Astrocyte of the hippocampus (primary cell): ENCODE results near the gene S100A9.

Source experiments
- DNase-seq: peaks from one replicate; pipeline ENCODE4 v3.0.0; 2011; ENCODE audit warnings: low read depth, low spot score

Gene S100A9

DNA sequence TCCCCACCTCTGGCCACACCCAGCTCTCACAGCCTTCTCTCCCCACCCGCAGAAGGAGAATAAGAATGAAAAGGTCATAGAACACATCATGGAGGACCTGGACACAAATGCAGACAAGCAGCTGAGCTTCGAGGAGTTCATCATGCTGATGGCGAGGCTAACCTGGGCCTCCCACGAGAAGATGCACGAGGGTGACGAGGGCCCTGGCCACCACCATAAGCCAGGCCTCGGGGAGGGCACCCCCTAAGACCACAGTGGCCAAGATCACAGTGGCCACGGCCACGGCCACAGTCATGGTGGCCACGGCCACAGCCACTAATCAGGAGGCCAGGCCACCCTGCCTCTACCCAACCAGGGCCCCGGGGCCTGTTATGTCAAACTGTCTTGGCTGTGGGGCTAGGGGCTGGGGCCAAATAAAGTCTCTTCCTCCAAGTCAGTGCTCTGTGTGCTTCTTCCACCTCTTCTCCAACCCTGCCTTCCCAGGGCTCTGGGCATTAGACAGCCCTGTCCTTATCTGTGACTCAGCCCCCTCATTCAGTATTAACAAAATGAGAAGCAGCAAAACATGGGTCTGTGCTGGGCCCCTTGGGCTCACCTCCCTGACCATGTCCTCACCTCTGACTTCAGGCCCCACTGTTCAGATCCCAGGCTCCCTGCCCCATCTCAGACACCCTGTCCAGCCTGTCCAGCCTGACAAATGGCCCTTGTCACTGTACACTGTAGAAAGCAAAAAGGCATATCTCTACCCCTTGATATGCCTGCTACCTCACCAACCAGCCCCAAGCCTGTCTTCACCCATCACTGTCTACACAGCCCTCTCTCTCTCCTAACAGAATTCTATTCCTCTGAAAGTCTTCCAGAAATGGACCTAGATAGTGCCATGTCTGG lies 3.2 kb downstream of the S100A9 start:
- DNase-seq: no peak

GRCh38 chr1:153361480-153362109 lies 3.9 kb downstream of the S100A9 start:
- no peak for DNase-seq

- no peak for DNase-seq
Measured at GRCh38 chr1:153362187-153362775, 4.6 kb downstream of the S100A9 start.

DNA sequence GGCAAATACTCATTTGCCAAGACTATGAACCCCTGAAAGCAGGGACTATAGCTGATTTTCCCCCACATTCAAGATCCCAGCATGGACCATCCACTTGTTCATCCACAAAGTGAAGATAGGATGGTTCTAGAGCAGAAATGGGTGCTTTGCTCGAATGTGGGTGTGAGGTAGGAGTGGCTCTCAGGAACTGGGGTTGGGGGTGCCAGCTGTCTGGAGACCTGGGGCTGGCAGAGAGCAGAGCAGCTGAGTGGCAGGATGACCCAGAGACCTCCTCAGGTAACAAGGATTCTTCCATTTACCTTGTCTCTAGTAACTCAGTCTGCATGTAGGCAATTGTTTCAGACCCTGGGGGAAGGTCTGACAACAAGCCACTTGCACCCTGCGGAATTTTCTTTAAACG lies 6.0 kb downstream of the S100A9 start:
- DNase-seq: no peak

GRCh38 chr1:153364156-153364555 lies 6.5 kb downstream of the S100A9 start:
- no peak for DNase-seq

GRCh38 chr1:153364766-153365666 lies 7.4 kb downstream of the S100A9 start:
- no peak for DNase-seq

GRCh38 chr1:153365696-153366095 lies 8.0 kb downstream of the S100A9 start:
- no peak for DNase-seq

DNA sequence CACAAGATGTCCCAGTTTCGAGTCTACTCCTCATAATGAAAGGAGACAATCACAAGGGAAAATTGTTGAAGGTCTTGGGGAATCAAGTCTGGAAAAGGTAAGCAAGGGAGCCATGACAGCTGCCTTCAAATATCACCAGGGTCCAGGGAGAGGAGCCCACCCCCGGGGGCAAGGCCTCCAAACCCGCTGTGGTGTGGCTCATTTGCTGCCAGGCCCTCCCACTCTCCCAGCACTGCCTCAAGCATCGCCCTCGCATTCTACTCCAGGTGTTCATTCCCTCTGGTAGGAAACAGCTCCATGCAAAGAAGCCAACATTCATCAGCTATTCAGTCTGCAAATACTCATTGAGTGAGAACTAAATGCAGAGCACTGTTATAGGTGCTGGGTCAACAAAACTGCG lies 8.6 kb downstream of the S100A9 start:
- DNase-seq: no peak

DNA sequence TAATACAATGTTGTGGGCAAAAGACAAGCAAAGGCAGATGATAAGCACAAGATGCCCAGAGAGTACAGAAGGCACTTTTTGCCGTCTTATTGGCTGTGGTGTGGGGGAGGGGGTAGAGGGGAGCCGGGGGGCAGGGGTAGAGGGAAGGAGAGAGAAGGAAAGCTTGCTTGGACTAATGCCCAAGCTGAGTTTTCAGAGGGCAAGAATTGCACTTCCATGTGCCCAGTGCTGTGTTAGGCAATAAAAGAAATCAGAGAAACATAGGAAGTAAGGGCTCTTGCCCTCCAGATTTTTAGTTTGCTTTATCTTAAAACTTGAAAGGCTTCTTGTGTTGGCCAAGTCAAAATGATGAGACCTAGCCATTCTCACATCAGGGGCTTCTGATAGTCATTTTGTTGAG lies 9.4 kb downstream of the S100A9 start:
- DNase-seq: no peak

GRCh38 chr1:153368495-153368894 lies 10.8 kb downstream of the S100A9 start:
- no peak for DNase-seq

DNA sequence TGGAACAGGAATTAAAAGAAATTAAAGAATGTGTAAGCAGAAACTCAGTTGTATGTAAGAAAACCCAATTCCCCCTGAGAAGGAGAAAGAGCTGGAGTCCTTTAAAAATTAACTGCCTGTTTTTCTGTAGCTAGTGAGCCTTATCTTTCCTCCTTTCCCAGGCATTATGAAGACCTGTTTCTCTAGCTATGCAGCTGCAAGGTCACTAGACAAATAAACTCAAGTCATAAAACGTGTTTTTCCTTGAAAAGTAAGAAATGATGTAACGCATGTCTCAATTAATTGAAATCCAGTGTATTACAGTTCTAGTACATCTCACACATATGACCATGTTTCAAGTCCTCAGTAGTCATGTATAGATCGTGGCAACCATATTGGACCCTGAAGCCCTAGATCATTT lies 12.5 kb downstream of the S100A9 start:
- DNase-seq: no peak

GRCh38 chr1:153371231-153371630 lies 13.6 kb downstream of the S100A9 start:
- no peak for DNase-seq

- no peak for DNase-seq
Measured at GRCh38 chr1:153372571-153372970, 14.9 kb downstream of the S100A9 start.

- DNase-seq: no peak
Measured at GRCh38 chr1:153374071-153374470, 16.4 kb downstream of the S100A9 start.

DNA sequence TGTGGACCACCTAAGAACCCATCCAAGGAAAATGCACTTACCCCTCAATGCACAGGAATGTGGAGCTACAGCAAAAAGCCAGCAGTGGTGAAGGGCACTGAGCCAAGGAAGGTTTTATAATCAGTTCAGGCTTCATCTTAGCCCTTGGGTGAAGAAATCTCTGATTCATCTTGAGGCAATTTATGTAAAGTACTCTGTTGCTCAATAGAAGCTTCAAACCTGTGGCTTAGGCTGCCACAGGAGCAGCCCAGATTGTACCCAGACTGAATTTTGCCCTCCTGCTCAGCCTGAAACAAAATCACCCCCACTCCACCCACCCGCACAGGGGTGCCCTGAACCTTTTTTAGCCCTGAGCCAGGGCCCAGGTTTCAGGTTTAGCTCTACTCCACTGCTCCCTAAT lies 17.9 kb downstream of the S100A9 start, which contains the start of gene S100A12:
Gene S100A12 (minus strand): TSS at position 111 of the 400 bp plus-strand sequence. CDS start 1,029 bp downstream, outside the sequence.
- peak; percentile 83 for DNase-seq

GRCh38 chr1:153379591-153379990 lies 21.9 kb downstream of the S100A9 start:
- DNase-seq: no peak

DNA sequence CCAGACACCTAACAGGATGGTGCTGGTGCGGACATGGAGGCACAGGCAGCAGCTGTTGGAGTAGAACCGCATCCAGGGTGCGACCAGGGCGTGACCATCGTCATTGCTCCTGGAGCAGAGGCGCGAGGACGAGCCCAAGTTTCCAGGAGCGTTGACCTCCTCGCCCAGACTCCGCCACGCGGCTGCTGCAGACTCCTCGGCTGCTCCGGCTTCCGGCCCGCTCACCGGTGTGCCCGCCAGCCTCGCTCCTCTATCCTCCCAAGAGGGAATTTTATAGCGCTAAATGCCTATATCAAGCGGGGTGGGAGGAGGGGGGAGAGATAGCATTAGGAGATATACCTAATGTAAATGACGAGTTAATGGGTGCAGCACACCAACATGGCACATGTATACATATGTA lies 23.1 kb downstream of the S100A9 start:
- no peak for DNase-seq

- no peak for DNase-seq
Measured at GRCh38 chr1:153384958-153385580, 27.4 kb downstream of the S100A9 start.

DNA sequence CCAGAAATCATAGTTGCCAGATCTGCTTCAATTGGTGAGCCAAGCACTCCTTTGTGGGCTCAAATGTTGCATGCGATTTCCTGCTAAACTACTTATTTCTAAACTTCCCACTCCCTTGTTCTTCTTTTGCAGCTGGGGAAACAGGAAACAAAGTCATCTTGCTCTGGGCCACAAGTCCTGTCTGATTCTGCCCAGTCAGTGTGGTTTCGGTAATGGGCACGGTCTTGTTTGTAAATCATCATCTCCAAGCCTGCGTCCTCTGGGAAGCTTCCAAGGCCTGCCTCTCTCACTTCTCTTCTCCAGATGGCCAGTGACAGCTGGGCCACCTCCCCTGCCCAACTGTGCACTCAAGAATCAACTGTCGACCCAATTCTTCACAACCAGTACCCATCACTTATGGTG lies 28.8 kb downstream of the S100A9 start:
- no peak for DNase-seq

DNA sequence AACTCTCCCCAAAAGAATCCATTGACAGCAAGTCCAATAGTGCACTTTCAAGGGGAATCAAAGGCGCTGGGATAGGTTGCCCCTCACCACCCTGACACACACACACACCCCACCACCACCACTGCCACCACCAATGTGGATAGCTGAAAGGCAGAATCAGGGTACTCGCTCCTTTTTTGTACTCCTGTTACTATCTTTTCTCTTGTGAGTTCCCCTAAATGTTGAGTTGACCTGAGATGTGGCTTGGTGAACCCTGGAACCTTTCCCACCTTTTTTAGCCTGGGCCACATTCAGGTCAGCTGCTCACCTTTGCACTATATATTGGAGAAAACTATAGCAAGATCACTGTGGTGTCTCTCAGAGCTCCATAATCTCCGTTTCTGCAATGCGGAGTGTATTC lies 29.3 kb downstream of the S100A9 start:
- no peak for DNase-seq

GRCh38 chr1:153387785-153388184 lies 30.1 kb downstream of the S100A9 start:
- DNase-seq: no peak
